Measurements from ENCODE around the gene QRICH2.

Gene QRICH2

GRCh38 chr17:76270770-76271668, 37.1 kb downstream of the QRICH2 start:
- peak overlapping the region; percentile 69 for H3K4me2 ChIP-seq (ENCODE audit: low read depth, low read length, poor library complexity, severe bottlenecking)
- peaks cover 35% of the 10 kb centered on the region for H3K4me1 ChIP-seq (ENCODE audit: insufficient read depth, low read length, poor library complexity, severe bottlenecking)
- H3K4me3 ChIP-seq (ENCODE audit: low read length, poor library complexity, severe bottlenecking): peak overlapping the region; percentile 67

DNA sequence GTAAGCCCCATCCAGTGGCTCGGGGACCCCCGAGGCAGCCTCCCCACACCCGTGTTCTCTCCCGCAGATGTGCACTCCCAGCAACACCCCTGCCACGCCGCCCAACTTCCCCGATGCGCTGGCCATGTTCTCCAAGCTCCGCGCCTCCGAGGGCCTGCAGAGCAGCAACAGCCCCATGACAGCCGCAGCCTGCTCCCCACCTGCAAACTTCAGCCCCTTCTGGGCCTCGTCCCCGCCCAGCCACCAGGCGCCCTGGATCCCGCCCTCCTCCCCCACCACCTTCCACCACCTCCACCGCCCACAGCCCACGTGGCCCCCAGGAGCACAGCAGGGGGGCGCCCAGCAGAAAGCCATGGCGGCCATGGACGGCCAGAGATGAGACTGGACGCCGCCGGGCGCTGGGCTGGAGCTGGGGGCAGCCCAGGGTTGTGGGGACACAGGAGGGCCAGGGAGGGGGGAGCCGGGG, 37.9 kb downstream of the QRICH2 start:
- H3F3A ChIP-seq (ENCODE audit: low read depth): no peaks in the 10 kb centered on the region
- H3K36me3 ChIP-seq (ENCODE audit: insufficient read depth, low read length): no peaks in the 10 kb centered on the region; the same call in 1 of the 2 replicates
- no peak overlapping the region for H2AFZ ChIP-seq (ENCODE audit: low read length)
- no peaks in the 10 kb centered on the region for H3K9me2 ChIP-seq (replicated peaks; ENCODE audit: low read depth, low read length)
- no peaks in the 10 kb centered on the region for H3K27me3 ChIP-seq (ENCODE audit: insufficient read depth, low read length, poor library complexity, severe bottlenecking)
- H3K4me3 ChIP-seq (ENCODE audit: low read length, poor library complexity, severe bottlenecking): peak overlapping the region; percentile 81
- peaks cover 60% of the 10 kb centered on the region for H3K79me2 ChIP-seq (ENCODE audit: insufficient read depth, low read length)
- peak overlapping the region; percentile 84 for H3K4me2 ChIP-seq (ENCODE audit: low read depth, low read length, poor library complexity, severe bottlenecking)
- no peak for TF ChIP-seq EZH2phosphoT487 (IDR thresholded peaks at IDR 0.05; ENCODE audit: borderline replicate concordance)
- TF ChIP-seq, protein P1, sequence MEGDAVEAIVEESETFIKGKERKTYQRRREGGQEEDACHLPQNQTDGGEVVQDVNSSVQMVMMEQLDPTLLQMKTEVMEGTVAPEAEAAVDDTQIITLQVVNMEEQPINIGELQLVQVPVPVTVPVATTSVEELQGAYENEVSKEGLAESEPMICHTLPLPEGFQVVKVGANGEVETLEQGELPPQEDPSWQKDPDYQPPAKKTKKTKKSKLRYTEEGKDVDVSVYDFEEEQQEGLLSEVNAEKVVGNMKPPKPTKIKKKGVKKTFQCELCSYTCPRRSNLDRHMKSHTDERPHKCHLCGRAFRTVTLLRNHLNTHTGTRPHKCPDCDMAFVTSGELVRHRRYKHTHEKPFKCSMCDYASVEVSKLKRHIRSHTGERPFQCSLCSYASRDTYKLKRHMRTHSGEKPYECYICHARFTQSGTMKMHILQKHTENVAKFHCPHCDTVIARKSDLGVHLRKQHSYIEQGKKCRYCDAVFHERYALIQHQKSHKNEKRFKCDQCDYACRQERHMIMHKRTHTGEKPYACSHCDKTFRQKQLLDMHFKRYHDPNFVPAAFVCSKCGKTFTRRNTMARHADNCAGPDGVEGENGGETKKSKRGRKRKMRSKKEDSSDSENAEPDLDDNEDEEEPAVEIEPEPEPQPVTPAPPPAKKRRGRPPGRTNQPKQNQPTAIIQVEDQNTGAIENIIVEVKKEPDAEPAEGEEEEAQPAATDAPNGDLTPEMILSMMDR (conservative IDR thresholded peaks at IDR 0.05; ENCODE audit: low read length): no peak
- H4K20me1 ChIP-seq (ENCODE audit: insufficient read depth, low read length, poor library complexity, severe bottlenecking): peaks cover 37% of the 10 kb centered on the region
- H3K9me3 ChIP-seq (ENCODE audit: insufficient read depth, low read depth, low read length): no peaks in the 10 kb centered on the region
- peaks cover 35% of the 10 kb centered on the region for H3K4me1 ChIP-seq (ENCODE audit: insufficient read depth, low read length, poor library complexity, severe bottlenecking)
- H3K9ac ChIP-seq (ENCODE audit: low read depth, low read length, poor library complexity, severe bottlenecking): no peak overlapping the region

More at GRCh38 chr17:76270770-76271668, 37.1 kb downstream of the QRICH2 start:
- Histone ChIP-seq H3K9me2 (replicated peaks; ENCODE audit: low read depth, low read length) (no peaks in the 10 kb centered on the region), H3K9me3 (ENCODE audit: insufficient read depth, low read depth, low read length) (no peaks in the 10 kb centered on the region), H3K79me2 (ENCODE audit: insufficient read depth, low read length) (peaks cover 54% of the 10 kb centered on the region), H3K9ac (ENCODE audit: low read depth, low read length, poor library complexity, severe bottlenecking) (peak overlapping the region; percentile 64), H3F3A (ENCODE audit: low read depth) (no peaks in the 10 kb centered on the region), H3K27me3 (ENCODE audit: insufficient read depth, low read length, poor library complexity, severe bottlenecking) (no peaks in the 10 kb centered on the region), H3K36me3 (ENCODE audit: insufficient read depth, low read length) (no peaks in the 10 kb centered on the region; the same call in 1 of the 2 replicates), H2AFZ (ENCODE audit: low read length) (no peak overlapping the region), H4K20me1 (ENCODE audit: insufficient read depth, low read length, poor library complexity, severe bottlenecking) (peaks cover 36% of the 10 kb centered on the region)
- TF ChIP-seq EZH2phosphoT487 (IDR thresholded peaks at IDR 0.05; ENCODE audit: borderline replicate concordance): no peak
- TF ChIP-seq, protein P1 (conservative IDR thresholded peaks at IDR 0.05; ENCODE audit: low read length): no peak

GRCh38 chr17:76268991-76269981, 38.8 kb downstream of the QRICH2 start:
- Histone ChIP-seq H3K9me2 (replicated peaks; ENCODE audit: low read depth, low read length) (no peaks in the 10 kb centered on the region), H3K27me3 (ENCODE audit: insufficient read depth, low read length, poor library complexity, severe bottlenecking) (no peaks in the 10 kb centered on the region), H3K4me3 (ENCODE audit: low read length, poor library complexity, severe bottlenecking) (peak overlapping the region; percentile 81), H3K4me2 (ENCODE audit: low read depth, low read length, poor library complexity, severe bottlenecking) (peak overlapping the region; percentile 84), H4K20me1 (ENCODE audit: insufficient read depth, low read length, poor library complexity, severe bottlenecking) (peaks cover 37% of the 10 kb centered on the region), H2AFZ (ENCODE audit: low read length) (no peak overlapping the region), H3K36me3 (ENCODE audit: insufficient read depth, low read length) (no peaks in the 10 kb centered on the region; the same call in 1 of the 2 replicates), H3K9ac (ENCODE audit: low read depth, low read length, poor library complexity, severe bottlenecking) (peak overlapping the region; percentile 85), H3F3A (ENCODE audit: low read depth) (peaks cover 4% of the 10 kb centered on the region), H3K4me1 (ENCODE audit: insufficient read depth, low read length, poor library complexity, severe bottlenecking) (peaks cover 38% of the 10 kb centered on the region), H3K9me3 (ENCODE audit: insufficient read depth, low read depth, low read length) (no peaks in the 10 kb centered on the region), H3K79me2 (ENCODE audit: insufficient read depth, low read length) (peaks cover 60% of the 10 kb centered on the region)
- no peak for TF ChIP-seq EZH2phosphoT487 (IDR thresholded peaks at IDR 0.05; ENCODE audit: borderline replicate concordance)
- TF ChIP-seq, protein P1 (conservative IDR thresholded peaks at IDR 0.05; ENCODE audit: low read length): no peak
